ENCODE data around the gene PTPN2.

GRCh38 chr18:12842459-12843380 lies 41.3 kb downstream of the PTPN2 start:
- TF ChIP-seq CTCF (IDR thresholded peaks at IDR 0.05) = no peak
- no peak for TF ChIP-seq POLR2A (IDR thresholded peaks at IDR 0.05)

Data from uterus (tissue), 2 donors.